GM12892 (cell line): ENCODE data around the gene PDZD7.

ENCODE experiments used
- POLR2A ChIP-seq: IDR thresholded peaks from 2 replicates; pipeline ENCODE4 v1.6.1; 2011; ENCODE audit warnings: low read depth, low read length, control low read depth
- POLR2AphosphoS5 ChIP-seq: IDR thresholded peaks from 2 replicates; pipeline ENCODE4 v1.6.1; 2011; ENCODE audit warnings: low read depth, low read length, control low read depth
- TAF1 ChIP-seq: IDR thresholded peaks from 2 replicates; pipeline ENCODE4 v1.6.1; 2011; ENCODE audit warnings: low read depth, mild to moderate bottlenecking, control low read depth, low read length, borderline replicate concordance

DNA sequence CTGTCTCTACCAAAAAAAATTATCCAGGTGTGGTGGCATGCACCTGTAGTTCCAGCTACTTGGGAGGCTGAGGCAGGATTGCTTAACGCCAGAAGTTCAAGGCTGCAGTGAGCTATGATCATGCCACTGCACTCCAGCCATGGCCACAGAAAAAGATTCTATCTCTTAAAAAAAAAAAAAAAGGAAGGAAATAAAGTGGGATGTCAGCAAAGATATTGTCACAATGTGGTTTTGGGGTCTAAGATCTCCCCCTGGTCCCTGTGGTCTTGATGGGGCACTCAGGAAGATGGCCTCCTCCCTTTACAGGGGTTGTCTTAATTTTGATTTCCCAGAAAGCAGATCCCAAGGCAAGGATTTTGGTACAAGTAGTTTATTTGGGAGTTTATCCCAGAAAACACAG lies 23.4 kb upstream of the PDZD7 start:
- no peak for TF ChIP-seq POLR2AphosphoS5
- no peak for TF ChIP-seq POLR2A
- no peak for TF ChIP-seq TAF1
